B cell (primary cell): ENCODE data around the gene MFSD12. TPM values are rescaled to one million over a fixed set of nuclear protein-coding genes. Genes with fewer than 3 reads are reported as not detected.

ENCODE experiments used
- ATAC-seq: fragments of 200-7000 bp; cut with Tn5 transposase; one replicate; pipeline ENCODE4 v1.10.0; 2021; ENCODE audit warnings: low read depth, mild to moderate bottlenecking, moderate number of reproducible peaks, moderate library complexity
- CTCF ChIA-PET: fragments of 350-600 bp; sonication (Branson Sonifier 250); formaldehyde crosslinking; loops from one replicate; lab custom pipeline; 2021; ENCODE audit warnings: antibody characterized with exemption, inconsistent platforms; lab: Charles Lee
- POLR2A ChIA-PET: fragments of 350-600 bp; sonication (Branson Sonifier 250); formaldehyde crosslinking; loops from one replicate; lab custom pipeline; 2021; ENCODE audit warnings: antibody characterized with exemption; lab: Charles Lee
- DNase-seq: peaks from one replicate; pipeline ENCODE4 v3.0.0; 2013
- H2AFZ ChIP-seq: 2 replicates; pipeline ENCODE4 v1.6.1; 2012; ENCODE audit warnings: mild to moderate bottlenecking, low read depth, low read length; ENCODE audit not compliant: insufficient read depth, poor library complexity, severe bottlenecking
- H3K27ac ChIP-seq, 2 donors: 1 replicate in 1 of 2; 2 replicates in 1 of 2; pipeline ENCODE4 v1.5.1; 2012 to 2013; ENCODE audit warnings: low read length in 2 of 2, mild to moderate bottlenecking in 2 of 2, moderate library complexity in 1 of 2
- H3K27me3 ChIP-seq, 4 experiments: fragments of 200-600 bp in 1 of 4; sonication (generic) in 1 of 4; replicated peaks in 1 of 4; 1 replicate in 2 of 4; 2 replicates in 2 of 4; pipeline versions ENCODE4 v1.6.1 to v1.7.0; 2013 to 2016; ENCODE audit warnings: low read length in 3 of 4, mild to moderate bottlenecking in 2 of 4, mixed read lengths in 1 of 4, moderate library complexity in 1 of 4; ENCODE audit not compliant: insufficient read depth in 4 of 4, control insufficient read depth in 3 of 4; ENCODE audit errors: control extremely low read depth in 1 of 4
- H3K36me3 ChIP-seq, 2 experiments: replicated peaks in 1 of 2; 1 replicate in 1 of 2; 2 replicates in 1 of 2; pipeline versions ENCODE4 v1.6.1 to v1.7.1; 2013; ENCODE audit warnings: low read length in 1 of 2; ENCODE audit not compliant: insufficient read depth in 2 of 2, control insufficient read depth in 1 of 2; ENCODE audit errors: control extremely low read depth in 1 of 2, extremely low read depth in 1 of 2
- H3K4me1 ChIP-seq, 2 donors: fragments of 200-600 bp in 1 of 2; sonication (generic) in 1 of 2; 1 replicate in 1 of 2; 2 replicates in 1 of 2; pipeline versions ENCODE4 v1.5.1 to v1.6.1; 2013 to 2017; ENCODE audit warnings: low read length in 2 of 2; ENCODE audit not compliant: control insufficient read depth in 2 of 2, insufficient read depth in 2 of 2
- H3K4me2 ChIP-seq: replicated peaks from 2 replicates; pipeline ENCODE3; 2012; ENCODE audit warnings: mild to moderate bottlenecking, low read depth, low read length; ENCODE audit not compliant: poor library complexity, severe bottlenecking
- H3K4me3 ChIP-seq, 5 experiments: fragments of 200-600 bp in 1 of 5; sonication (generic) in 1 of 5; 1 replicate in 3 of 5; 2 replicates in 2 of 5; pipeline versions ENCODE4 v1.5.1 to v1.7.0; 2011 to 2016; ENCODE audit warnings: low read length in 4 of 5, mild to moderate bottlenecking in 4 of 5, low read depth in 2 of 5, control low read depth in 1 of 5, moderate library complexity in 1 of 5; ENCODE audit not compliant: insufficient read depth in 1 of 5; ENCODE audit errors: control extremely low read depth in 1 of 5, extremely low read depth in 1 of 5
- H3K79me2 ChIP-seq: fragments of 200-600 bp; sonication (generic); one replicate; pipeline ENCODE4 v1.6.0; 2016; ENCODE audit warnings: low read length; ENCODE audit not compliant: control insufficient read depth, insufficient read depth
- H3K9ac ChIP-seq: fragments of 200-600 bp; sonication (generic); 2 replicates; pipeline ENCODE4 v1.6.1; 2017; ENCODE audit warnings: mild to moderate bottlenecking, low read length, moderate library complexity
- H3K9me3 ChIP-seq, 3 donors: one replicate each; pipeline versions ENCODE4 v1.6.1 to v1.7.1; 2013; ENCODE audit warnings: low read length in 2 of 3; ENCODE audit not compliant: control insufficient read depth in 2 of 3, insufficient read depth in 1 of 3; ENCODE audit errors: control extremely low read depth in 1 of 3
- H4K20me1 ChIP-seq: 2 replicates; pipeline ENCODE4 v1.6.0; 2012; ENCODE audit warnings: mild to moderate bottlenecking, low read length; ENCODE audit not compliant: insufficient read depth, control insufficient read depth, poor library complexity, severe bottlenecking
- H3K27ac Mint-ChIP-seq: one replicate; pipeline ENCODE4 v1.8.0; 2021; ENCODE audit warnings: mixed read lengths
- H3K27me3 Mint-ChIP-seq: one replicate; pipeline ENCODE4 v1.8.0; 2021; ENCODE audit warnings: mixed read lengths
- H3K4me1 Mint-ChIP-seq: one replicate; pipeline ENCODE4 v1.8.0; 2021; ENCODE audit warnings: mixed read lengths
- H3K4me3 Mint-ChIP-seq: one replicate; pipeline ENCODE4 v1.8.0; 2021; ENCODE audit warnings: mixed read lengths
- H3K9me3 Mint-ChIP-seq: one replicate; pipeline ENCODE4 v1.8.0; 2022; ENCODE audit warnings: mixed read lengths; ENCODE audit not compliant: insufficient read depth
- CTCF ChIP-seq: fragments of 200-600 bp; IDR thresholded peaks from one replicate; pipeline ENCODE4 v1.8.0; 2022; ENCODE audit warnings: antibody characterized with exemption, mild to moderate bottlenecking
- EZH2 ChIP-seq: IDR thresholded peaks from 2 replicates; pipeline ENCODE4 v1.6.1; 2012; ENCODE audit warnings: borderline replicate concordance, low read depth, mild to moderate bottlenecking, moderate library complexity, low read length; ENCODE audit not compliant: insufficient read depth, poor library complexity, severe bottlenecking
- WGBS: methylation state at CpG from one replicate; pipeline ENCODE4 v1.1.5; 2013; ENCODE audit warnings: missing lambda C conversion rate; ENCODE audit not compliant: insufficient coverage; 5-methylcytosine and 5-hydroxymethylcytosine counted together
- intact Hi-C: fragments of 100-400 bp; cut with micrococcal nuclease; formaldehyde crosslinking; loops from one replicate; pipeline ENCODE4 v1.10.0; 2022
- polyA plus RNA-seq: library from polyadenylated mRNA; depleted of rRNA; stranded (reverse); fragments of >200 nt; gene quantifications from 2 replicates; pipeline ENCODE4 v1.2.3, GENCODE V29; 2012
- total RNA-seq, 2 donors: library from RNA; stranded (reverse); fragments of 120-200 nt in 1 of 2; gene quantifications; 1 replicate in 1 of 2; 2 replicates in 1 of 2; pipeline versions ENCODE4 v1.2.3 to v1.2.4, GENCODE V29; 2013 to 2022

Gene MFSD12
- total and polyA plus RNA-seq, 2 donors (not counting 1 experiment from before 2014, with no cell fraction given): 100 to 154 TPM

GRCh38 chr19:3586127-3586626 lies 28.8 kb upstream of the MFSD12 start:
- no peak overlapping the region for H3K27ac ChIP-seq
- ChIA-PET POLR2A (interaction anchor here (0.7 kb wide), 1 partner anchor 38 kb away, joined by 12 read pairs; no protein-coding TSS in a partner anchor), CTCF (interaction anchor here (1.0 to 2.2 kb wide), 7 partner anchors 18 to 120 kb away, joined by 3 to 12 read pairs (median 6); partner anchors contain the start of gene MFSD12)
- H3K9me3 ChIP-seq: peaks cover 0 to 18% (median 0%) of the 10 kb centered on the region in 3 donors
- Mint-ChIP-seq H3K27me3 (no peaks in the 10 kb centered on the region), H3K4me1 (no peaks in the 10 kb centered on the region), H3K27ac (no peak overlapping the region), H3K4me3 (peak overlapping the region; percentile 66), H3K9me3 (no peaks in the 10 kb centered on the region)
- TF ChIP-seq CTCF (peak; percentile 69), EZH2 (no peak)
- H3K79me2 ChIP-seq: no peaks in the 10 kb centered on the region
- peaks cover 8 to 12% of the 10 kb centered on the region in 2 donors for H3K4me1 ChIP-seq
- peak overlapping the region; percentile 59 for H3K9ac ChIP-seq
- WGBS: 59% methylated on average over 10 of the region's 16 CpGs
- no peaks in the 10 kb centered on the region for H3K36me3 ChIP-seq
- DNase-seq (peak; percentile 60), ATAC-seq (peak; percentile 36)
- H4K20me1 ChIP-seq: no peaks in the 10 kb centered on the region
- peak overlapping the region; percentile 80 for H2AFZ ChIP-seq
- peaks cover 0 to 13% (median 6%) of the 10 kb centered on the region in 4 experiments for H3K27me3 ChIP-seq
- H3K4me3 ChIP-seq: peak overlapping the region in 4 of 5 experiments; percentile 37 to 51 (median 42)
- intact Hi-C loops: loop anchor here (1.0 to 5.0 kb wide), 2 partner anchors 32 to 121 kb away; partner anchors contain the start of gene TJP3
- H3K4me2 ChIP-seq: peak overlapping the region; percentile 94
